Parathyroid adenoma (tissue), 2 donors: Measurements from ENCODE around the gene SHROOM1.
A peak's percentile ranks its signal among the peaks of the same experiment; 100 is the strongest.

Source experiments
- H2AFZ ChIP-seq: fragments of 300-600 bp; sonication (generic); one replicate; pipeline ENCODE4 v1.7.0; 2017; ENCODE audit warnings: antibody characterized with exemption, mild to moderate bottlenecking
- H3K27ac ChIP-seq: fragments of 300-600 bp; sonication (generic); one replicate; pipeline ENCODE4 v1.7.0; 2017
- H3K27me3 ChIP-seq: fragments of 300-600 bp; sonication (generic); one replicate; pipeline ENCODE4 v1.7.0; 2017; ENCODE audit warnings: low read length; ENCODE audit not compliant: control insufficient read depth, insufficient read depth
- H3K36me3 ChIP-seq: fragments of 300-600 bp; sonication (generic); one replicate; pipeline ENCODE4 v1.7.0; 2017; ENCODE audit warnings: low read length; ENCODE audit not compliant: control insufficient read depth, insufficient read depth
- H3K4me1 ChIP-seq: fragments of 300-600 bp; sonication (generic); one replicate; pipeline ENCODE4 v1.7.0; 2017; ENCODE audit warnings: control low read depth
- H3K4me2 ChIP-seq: fragments of 300-600 bp; sonication (generic); one replicate; pipeline ENCODE4 v1.7.0; 2017; ENCODE audit warnings: low read length
- H3K4me3 ChIP-seq: fragments of 300-600 bp; sonication (generic); one replicate; pipeline ENCODE4 v1.7.0; 2017; ENCODE audit warnings: low read depth, low read length
- H3K79me2 ChIP-seq: fragments of 300-600 bp; sonication (generic); one replicate; pipeline ENCODE4 v1.7.0; 2017; ENCODE audit warnings: control low read depth
- H3K9ac ChIP-seq: fragments of 300-600 bp; sonication (generic); one replicate; pipeline ENCODE4 v1.7.0; 2017; ENCODE audit warnings: mild to moderate bottlenecking
- H3K9me3 ChIP-seq: fragments of 300-600 bp; sonication (generic); one replicate; pipeline ENCODE4 v1.7.0; 2017; ENCODE audit warnings: low read length; ENCODE audit not compliant: control insufficient read depth
- CTCF ChIP-seq: fragments of 300-600 bp; sonication (generic); IDR thresholded peaks from one replicate; pipeline ENCODE4 v1.7.0; 2017; ENCODE audit warnings: antibody characterized with exemption, mild to moderate bottlenecking
- donor health status: primary hyperparathyroidism.

Gene SHROOM1

DNA sequence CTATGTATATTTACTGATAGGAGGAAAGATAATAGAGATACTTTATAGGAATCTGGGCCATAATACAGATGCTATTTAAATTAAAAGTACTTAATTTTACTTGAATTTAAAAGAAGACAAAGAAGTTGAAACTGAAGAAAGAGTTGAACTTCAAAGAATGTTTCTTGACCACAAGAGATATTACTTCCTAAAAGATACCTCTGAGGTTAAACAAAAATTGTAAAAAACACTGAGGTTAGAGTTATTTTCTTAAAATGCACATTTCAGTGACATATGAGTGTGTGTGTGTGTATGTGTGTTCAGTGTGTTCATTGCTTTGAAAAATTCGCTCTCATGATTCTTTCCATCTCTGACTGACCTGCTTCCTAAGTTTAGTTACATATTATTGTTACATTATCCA, 49.9 kb downstream of the SHROOM1 start:
- Histone ChIP-seq H3K27ac (no peak overlapping the region), H3K36me3 (no peaks in the 10 kb centered on the region), H3K4me1 (peaks cover 3% of the 10 kb centered on the region), H3K9ac (no peak overlapping the region), H2AFZ (no peak overlapping the region), H3K4me2 (no peak overlapping the region), H3K27me3 (no peaks in the 10 kb centered on the region), H3K9me3 (no peaks in the 10 kb centered on the region), H3K4me3 (no peak overlapping the region), H3K79me2 (no peaks in the 10 kb centered on the region)
- TF ChIP-seq CTCF = no peak

- no peak for TF ChIP-seq CTCF
- no peak overlapping the region for H3K9ac ChIP-seq
- H3K4me3 ChIP-seq = no peak overlapping the region
- H3K79me2 ChIP-seq = no peaks in the 10 kb centered on the region
- no peaks in the 10 kb centered on the region for H3K27me3 ChIP-seq
- H3K4me1 ChIP-seq = peaks cover 8% of the 10 kb centered on the region
- no peaks in the 10 kb centered on the region for H3K36me3 ChIP-seq
- no peak overlapping the region for H3K27ac ChIP-seq
- no peak overlapping the region for H3K4me2 ChIP-seq
- no peaks in the 10 kb centered on the region for H3K9me3 ChIP-seq
- H2AFZ ChIP-seq = no peak overlapping the region
Observed at GRCh38 chr5:132779961-132780360, 50.5 kb downstream of the SHROOM1 start.

DNA sequence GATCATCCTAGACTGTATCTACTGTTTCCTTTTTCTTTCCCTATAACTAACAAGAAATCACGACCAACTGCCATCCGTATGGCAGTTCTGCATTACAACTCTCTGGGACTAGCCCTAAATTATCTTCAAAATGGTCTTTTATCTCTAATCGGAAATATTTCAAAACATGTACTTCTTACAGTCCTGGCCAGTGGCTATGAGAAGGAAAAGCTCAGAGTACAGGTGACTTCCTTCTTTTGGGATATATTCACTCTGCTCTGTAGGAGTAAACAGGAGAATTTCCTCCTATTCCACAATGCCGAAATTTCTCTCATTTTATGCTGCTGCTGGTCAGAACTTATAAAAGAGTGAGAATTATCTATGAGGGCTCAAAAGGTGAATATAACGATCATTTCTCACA, 51.6 kb downstream of the SHROOM1 start:
- H3K4me1 ChIP-seq = peaks cover 19% of the 10 kb centered on the region
- no peak overlapping the region for H3K9ac ChIP-seq
- no peak overlapping the region for H2AFZ ChIP-seq
- H3K9me3 ChIP-seq = no peaks in the 10 kb centered on the region
- H3K79me2 ChIP-seq = no peaks in the 10 kb centered on the region
- no peaks in the 10 kb centered on the region for H3K36me3 ChIP-seq
- no peak overlapping the region for H3K4me2 ChIP-seq
- no peak overlapping the region for H3K4me3 ChIP-seq
- TF ChIP-seq CTCF = no peak
- H3K27ac ChIP-seq = no peak overlapping the region
- H3K27me3 ChIP-seq = no peaks in the 10 kb centered on the region

DNA sequence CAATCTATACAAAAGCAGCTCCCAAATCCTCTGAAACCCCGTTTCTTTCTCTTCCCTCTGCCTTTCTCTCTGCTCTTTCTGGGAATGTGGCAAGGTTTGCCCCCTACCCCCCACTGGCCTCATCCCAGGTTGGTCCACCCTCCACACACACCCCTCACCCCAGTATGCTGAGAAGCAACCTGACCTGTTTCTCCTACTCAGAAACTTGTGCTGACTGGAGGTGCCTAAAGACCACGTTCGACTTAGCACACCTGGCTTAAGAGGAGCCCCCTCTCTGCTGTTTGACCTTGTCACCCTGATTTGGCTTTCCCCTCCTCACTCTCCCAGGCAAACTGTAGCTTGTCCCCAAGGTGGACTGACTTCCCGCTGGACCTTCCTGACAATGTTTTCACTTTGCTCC, 52.3 kb downstream of the SHROOM1 start:
- H3K4me1 ChIP-seq = peaks cover 27% of the 10 kb centered on the region
- no peaks in the 10 kb centered on the region for H3K36me3 ChIP-seq
- H3K27me3 ChIP-seq = no peaks in the 10 kb centered on the region
- no peak overlapping the region for H3K9ac ChIP-seq
- H3K4me3 ChIP-seq = peak overlapping the region; percentile 70
- no peak for TF ChIP-seq CTCF
- H3K79me2 ChIP-seq = peaks cover 4% of the 10 kb centered on the region
- H3K9me3 ChIP-seq = no peaks in the 10 kb centered on the region
- H2AFZ ChIP-seq = peak overlapping the region; percentile 95
- no peak overlapping the region for H3K4me2 ChIP-seq
- H3K27ac ChIP-seq = no peak overlapping the region

DNA sequence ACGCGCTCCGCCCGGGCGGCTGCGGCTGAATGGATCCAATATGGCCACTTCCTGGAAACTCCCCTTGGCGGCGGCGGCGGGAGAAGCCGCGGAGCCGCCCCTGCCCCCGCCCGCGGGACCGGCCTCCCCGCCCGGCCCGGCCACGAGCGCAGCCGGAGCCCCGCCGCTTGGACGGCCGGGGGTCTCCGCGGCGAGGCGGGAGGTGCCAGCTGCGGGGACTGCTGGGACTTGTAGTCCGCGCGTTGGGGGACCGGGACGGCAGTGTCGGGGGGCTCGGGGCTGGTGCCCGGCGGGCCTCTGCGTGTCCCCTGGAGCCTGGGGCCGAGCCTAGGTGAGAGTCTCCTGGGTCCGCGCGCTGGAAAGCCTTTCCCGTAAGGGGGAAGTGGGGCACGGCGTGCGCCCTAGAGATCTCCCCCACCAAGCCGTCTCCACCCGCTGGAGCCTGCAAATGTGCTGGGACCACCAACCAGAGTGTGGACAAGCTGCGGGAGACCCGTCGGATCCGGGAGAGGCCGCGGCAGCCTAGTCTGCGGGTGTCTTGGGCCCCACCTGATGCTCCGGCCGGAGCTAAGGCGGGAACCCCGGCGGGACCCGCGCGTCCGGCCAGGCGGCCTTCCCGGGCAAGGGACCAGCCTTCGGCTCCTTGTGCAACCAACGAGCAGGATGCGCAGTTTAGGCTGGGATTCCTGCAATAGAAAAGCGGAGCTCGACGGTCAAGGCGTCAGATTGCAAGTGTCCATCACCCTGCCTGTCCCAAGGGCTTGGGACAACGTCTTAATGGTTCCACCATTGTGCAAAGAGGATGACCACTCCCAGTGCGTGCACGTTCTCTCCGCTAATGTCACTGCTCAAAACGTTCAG, 53.0 kb downstream of the SHROOM1 start, which contains the start of gene SEPTIN8:
Gene SEPTIN8, minus strand, starts transcription at position 31 of the 861 bp plus-strand sequence. CDS start 102 bp downstream, outside the sequence.
- Histone ChIP-seq H3K79me2 (peaks cover 6% of the 10 kb centered on the region), H3K36me3 (no peaks in the 10 kb centered on the region), H3K27ac (peak within 1 kb of the TSS; percentile 62)

More for the DNA sequence above, 53.0 kb downstream of the SHROOM1 start, which contains the start of gene SEPTIN8:
- H3K27me3 ChIP-seq = no peaks in the 10 kb centered on the region
- peak within 1 kb of the TSS; percentile 70 for H3K4me3 ChIP-seq
- H3K9me3 ChIP-seq = no peaks in the 10 kb centered on the region
- TF ChIP-seq CTCF = no peak
- H3K4me1 ChIP-seq = peaks cover 34% of the 10 kb centered on the region
- H3K9ac ChIP-seq = peak within 1 kb of the TSS; percentile 25
- H3K4me2 ChIP-seq = peak within 1 kb of the TSS; percentile 85
- peak within 1 kb of the TSS; percentile 95 for H2AFZ ChIP-seq
